GM19324 (cell line): ENCODE results near the gene NPPC.
A peak's percentile ranks its signal among the peaks of the same experiment; 100 is the strongest.
"Not testable (repeated sequence)": the region's sequence is repeated elsewhere in the genome, so short reads cannot be mapped to it uniquely, and the experiment has no call there.

Experiments
- ATAC-seq: cut with Tn5 transposase; IDR thresholded peaks from one replicate; pipeline ENCODE4 v1.9.1; 2021; ENCODE audit warnings: mild to moderate bottlenecking, moderate library complexity; ENCODE audit not compliant: unreplicated experiment, low FRiP score

NPPC gene, protein sequence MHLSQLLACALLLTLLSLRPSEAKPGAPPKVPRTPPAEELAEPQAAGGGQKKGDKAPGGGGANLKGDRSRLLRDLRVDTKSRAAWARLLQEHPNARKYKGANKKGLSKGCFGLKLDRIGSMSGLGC

GRCh38 chr2:231926180-231926741, at the start of gene NPPC:
Gene NPPC (minus strand): TSS chr2:231926396. CDS start chr2:231926249, 147 bp downstream.
- no peak for ATAC-seq

DNA sequence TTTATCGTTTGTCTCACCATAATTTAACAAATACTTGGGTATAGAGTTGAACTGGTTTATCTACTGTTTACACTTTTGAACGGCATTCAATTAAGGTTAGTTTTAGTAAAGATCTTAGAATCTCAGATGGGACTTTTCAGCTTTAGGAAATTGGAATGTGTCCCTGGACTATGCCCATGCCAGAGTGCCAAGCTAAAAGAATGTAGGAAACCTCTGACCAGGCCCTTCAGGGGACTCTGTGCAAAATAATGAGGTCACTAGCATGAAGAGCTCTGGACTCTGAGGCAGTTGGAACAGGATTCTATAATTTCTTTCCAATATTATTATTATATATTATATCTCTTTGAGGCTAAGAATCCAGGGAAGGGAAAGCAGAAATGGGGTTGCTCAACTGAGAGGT, 48.8 kb upstream of the NPPC start:
- no peak for ATAC-seq

DNA sequence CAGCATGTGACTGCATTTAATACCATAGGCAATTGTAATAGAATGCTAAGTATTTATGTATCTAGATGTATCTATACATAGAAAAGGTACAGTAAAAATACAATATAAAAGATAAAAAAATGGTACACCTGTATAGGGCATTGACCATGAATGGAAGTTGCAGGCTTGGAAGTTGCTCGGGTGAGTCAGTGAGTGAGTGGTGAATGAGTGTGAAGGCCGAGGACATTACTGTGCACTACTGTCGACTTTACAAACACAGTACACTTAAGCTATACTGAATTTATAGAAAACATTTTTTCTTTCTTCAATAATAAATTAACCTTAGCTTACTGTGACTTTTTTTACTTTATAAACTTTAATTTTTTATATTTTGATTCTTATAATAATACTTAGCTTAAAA, 44.3 kb upstream of the NPPC start:
- ATAC-seq, result no peak

GRCh38 chr2:231968820-231969219, 42.6 kb upstream of the NPPC start:
- ATAC-seq, result no peak

DNA sequence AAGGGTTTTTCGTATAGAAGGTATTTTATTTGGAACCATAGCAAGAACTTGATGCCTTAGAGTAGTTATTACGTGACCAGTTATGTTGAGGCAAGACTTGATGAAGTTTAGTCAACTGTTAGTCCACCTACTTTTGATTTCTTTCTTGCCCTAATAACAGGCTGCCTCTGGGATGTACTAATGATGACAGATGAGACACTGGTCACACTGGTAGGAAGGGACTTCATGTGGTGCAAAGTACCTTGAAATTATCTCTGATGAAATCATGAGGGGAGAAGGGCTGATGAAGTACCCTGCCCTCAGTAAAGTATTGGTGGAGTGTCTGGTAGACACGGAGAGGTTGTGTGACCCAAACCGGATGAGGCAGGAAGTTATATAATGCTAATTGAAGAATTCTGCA, 40.7 kb upstream of the NPPC start:
- ATAC-seq, result no peak

DNA sequence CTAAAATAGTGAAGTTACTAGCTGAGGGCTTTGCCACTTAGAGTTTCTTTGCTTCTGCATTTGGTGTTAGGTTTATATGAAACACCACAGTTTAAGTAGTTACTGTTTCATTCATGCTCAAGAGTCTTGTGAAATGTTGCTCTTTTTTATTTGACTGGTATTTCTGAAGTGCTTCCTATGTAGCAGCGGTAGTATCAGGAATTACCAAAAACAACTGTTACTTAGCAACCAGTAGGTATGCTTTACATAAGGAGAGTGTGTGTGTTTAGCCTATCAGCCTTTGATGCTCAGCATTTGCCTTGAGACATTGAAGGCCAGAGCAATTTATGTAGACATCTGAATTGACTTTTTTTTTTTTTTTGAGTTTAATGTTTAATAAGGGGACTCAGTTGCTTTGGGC, 38.9 kb upstream of the NPPC start:
- ATAC-seq, result no peak

GRCh38 chr2:231961349-231962166, 35.4 kb upstream of the NPPC start, which contains the start of gene DIS3L2:
Gene DIS3L2 (plus strand): TSS chr2:231961713. CDS start chr2:232014928, 53,215 bp downstream.
- peak; percentile 91 for ATAC-seq

DNA sequence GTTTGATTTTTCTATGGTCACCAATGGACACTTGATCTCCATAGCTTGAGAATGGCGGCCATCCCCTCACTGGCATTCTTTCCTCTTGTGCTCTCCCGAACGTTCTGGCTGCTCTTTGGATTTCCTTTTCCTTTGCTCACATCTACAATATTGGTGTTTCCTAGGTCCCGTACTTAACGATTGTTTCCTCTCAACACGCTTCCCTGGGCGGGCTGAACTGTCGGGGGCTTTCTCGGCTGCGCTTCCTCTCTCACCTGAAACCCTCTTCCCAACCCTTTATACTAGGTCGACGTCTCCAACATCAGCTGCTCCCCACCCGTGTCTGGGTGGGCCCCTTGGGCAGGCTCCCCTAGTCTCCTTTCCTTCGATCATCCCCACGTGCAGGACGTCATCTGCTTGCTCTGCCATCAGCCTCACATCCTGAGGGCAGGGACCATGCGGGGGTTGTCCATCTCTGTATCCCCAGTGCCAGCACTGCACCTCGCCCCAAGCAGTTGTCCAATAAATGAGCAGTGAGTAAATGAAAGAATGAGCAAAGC, 34.7 kb upstream of the NPPC start:
- ATAC-seq, result no peak

GRCh38 chr2:231957913-231958763, 31.9 kb upstream of the NPPC start:
- no peak for ATAC-seq

- ATAC-seq, result no peak
Observed at GRCh38 chr2:231955758-231956472, 29.7 kb upstream of the NPPC start.

DNA sequence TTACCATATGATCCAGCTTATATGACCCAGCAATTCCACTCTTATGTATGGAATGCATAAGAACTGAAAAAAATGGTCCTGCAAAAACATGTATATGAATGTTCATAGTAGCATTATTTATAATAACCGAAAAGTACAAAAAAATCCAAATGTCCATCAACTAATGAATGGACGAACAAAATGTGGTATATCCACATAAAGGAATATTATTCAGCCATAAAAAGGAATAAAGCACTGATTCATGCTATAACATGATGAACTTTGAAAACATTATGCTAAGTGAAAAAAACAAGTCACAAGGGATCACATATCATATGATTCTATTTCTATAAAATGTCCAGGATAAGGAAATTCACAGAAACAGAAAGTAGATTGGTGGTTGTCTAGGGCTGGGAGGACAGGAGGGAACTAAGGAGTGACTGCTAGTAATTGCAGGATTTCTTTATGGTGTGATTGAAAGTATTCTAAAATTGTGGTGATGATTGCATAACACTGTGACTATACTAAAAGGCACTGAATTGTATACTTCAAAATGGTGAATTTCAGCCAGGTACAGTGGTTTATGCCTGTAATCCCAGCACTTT, 25.3 kb upstream of the NPPC start:
- ATAC-seq, result no peak

DNA sequence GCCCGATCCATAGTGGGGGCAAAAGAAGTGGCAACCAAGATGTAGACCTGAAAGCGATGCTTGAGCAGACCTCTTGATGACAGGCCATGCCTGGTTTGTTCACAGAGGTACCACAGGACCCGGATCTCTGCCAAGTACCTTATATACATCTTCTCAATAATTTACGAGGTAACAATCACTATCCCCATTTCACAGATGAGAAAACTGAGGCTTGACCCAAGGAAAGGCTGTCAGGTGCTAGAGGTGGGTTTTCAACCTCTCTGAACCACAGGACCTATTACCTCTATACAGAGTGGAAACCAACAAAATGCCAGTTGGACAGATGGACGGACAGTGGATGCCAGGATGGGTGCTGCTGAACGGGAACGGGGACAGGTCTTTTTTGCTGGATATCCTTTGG, 21.5 kb upstream of the NPPC start:
- no peak for ATAC-seq

DNA sequence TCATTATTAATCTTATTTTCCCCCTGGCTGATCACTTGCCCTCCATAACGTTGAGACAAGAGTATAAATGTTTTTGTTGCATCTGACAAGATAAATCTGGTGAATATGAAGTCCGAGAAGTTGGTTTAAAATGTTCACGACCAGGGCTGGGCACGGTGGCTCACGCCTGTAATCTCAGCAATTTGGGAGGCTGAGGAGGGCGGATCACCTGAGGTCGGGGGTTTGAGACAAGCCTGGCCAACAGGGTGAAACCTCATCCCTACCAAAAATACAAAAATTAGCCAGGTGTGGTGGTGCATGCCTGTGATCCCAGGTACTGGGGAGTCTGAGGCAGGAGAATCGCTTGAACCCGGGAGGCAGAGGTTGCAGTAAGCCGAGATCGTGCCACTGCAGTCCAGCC, 20.9 kb upstream of the NPPC start:
- not testable (repeated sequence) for ATAC-seq

DNA sequence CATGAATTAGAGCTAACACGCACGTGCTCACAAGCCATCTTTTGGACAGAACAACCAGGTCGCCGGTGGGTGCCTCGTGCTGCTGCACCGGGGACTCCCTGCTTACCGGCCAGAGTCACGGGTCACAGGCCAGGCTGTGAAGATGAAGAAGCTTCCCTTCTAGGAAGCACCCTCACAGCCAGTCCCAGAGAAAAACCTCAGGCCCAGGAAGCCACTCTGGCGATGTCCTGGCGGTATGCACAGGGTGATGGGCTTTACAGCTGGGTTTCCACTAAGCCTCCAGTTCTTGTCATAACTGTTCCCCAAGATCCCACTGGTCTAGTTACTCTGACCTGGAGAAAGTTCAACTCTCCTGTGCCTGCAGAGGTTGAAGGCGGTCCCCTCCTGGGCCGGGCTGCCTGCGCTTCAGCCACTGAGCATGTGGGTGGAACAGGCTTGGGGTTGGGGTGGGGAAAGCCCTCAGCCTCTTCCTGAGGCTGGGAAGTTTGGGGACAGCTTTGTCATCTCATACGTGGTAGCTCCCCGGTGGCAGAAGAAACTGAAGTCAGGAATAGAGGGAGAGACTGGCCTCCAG, 20.1 kb upstream of the NPPC start:
- no peak for ATAC-seq

- no peak for ATAC-seq
Observed at GRCh38 chr2:231942180-231942579, 16.0 kb upstream of the NPPC start.

DNA sequence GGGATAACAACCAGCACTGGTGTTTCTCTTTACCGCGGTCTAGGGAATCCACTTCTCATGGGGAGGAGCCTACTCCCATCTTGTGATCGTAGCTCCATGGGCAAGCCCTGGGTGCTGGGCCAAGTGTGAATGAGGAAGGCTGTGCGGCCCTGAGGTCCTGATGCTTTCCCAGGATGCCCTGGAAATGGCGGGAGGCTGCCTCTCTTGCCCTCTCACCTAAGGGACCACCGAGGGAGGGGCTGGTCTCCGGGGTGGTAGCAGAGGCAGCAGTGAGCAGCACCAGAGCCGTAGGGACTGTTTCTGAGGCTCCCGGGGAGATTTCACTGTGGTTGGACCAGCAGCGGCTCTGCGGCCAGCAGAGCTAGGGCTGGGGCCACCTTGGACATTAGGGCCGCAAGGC, 15.5 kb upstream of the NPPC start:
- no peak for ATAC-seq

- no peak for ATAC-seq
Observed at GRCh38 chr2:231940795-231941194, 14.6 kb upstream of the NPPC start.

DNA sequence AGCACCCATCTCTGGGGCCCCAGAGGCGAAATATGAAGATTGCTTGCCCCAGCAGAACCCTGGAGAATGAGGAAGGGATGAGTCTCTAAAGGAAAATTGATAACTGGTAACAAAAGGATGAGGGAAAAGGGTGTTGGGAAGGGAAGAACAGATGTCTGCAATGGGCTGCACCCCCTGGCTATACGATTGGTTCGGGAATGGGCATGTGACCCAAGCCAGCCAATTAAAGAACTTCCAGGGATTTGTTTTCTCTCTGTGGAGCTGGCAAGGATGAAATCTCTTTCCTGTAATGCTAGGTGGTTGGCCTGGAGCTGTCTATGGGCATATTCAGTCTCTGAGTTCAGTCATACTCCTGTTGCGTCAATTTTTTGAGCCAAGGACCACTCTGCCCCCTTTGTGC, 12.8 kb upstream of the NPPC start:
- no peak for ATAC-seq

DNA sequence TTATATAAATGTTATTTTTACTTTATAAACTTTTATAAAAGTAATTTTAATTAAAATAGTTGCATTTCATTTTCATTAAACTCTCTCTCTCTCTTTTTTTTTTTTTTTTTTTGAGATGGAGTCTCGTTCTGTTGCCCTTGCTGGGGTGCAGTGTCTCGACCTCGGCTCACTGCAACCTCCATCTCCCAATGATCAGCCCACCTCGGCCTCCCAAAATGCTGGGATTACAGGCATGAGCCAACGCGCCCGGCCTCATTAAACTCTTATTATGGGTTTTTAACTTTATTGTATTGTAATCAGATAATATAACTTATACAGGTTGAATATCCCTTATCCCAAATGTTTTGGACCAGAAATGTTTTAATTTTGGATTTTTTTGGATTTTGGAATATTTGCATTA, 10.9 kb upstream of the NPPC start:
- no peak for ATAC-seq
